Ishikawa (cell line): ENCODE measurements around the gene PTGER4.

Source experiments
- CEBPB ChIP-seq: IDR thresholded peaks from 2 replicates; pipeline ENCODE4 v1.6.1; 2012
- CREB1 ChIP-seq: IDR thresholded peaks from 2 replicates; pipeline ENCODE4 v1.6.1; 2012; ENCODE audit warnings: low read depth
- EGR1 ChIP-seq: IDR thresholded peaks from 2 replicates; pipeline ENCODE4 v1.6.1; 2012
- EP300 ChIP-seq: IDR thresholded peaks from 2 replicates; pipeline ENCODE4 v1.6.1; 2012; ENCODE audit warnings: borderline replicate concordance
- FOXM1 ChIP-seq: IDR thresholded peaks from 2 replicates; pipeline ENCODE4 v1.6.1; 2012; ENCODE audit warnings: low read depth, borderline replicate concordance
- NFIC ChIP-seq: IDR thresholded peaks from 2 replicates; pipeline ENCODE4 v1.6.1; 2012
- RAD21 ChIP-seq: IDR thresholded peaks from 2 replicates; pipeline ENCODE4 v1.6.1; 2012; ENCODE audit warnings: low read depth
- TAF1 ChIP-seq: IDR thresholded peaks from 2 replicates; pipeline ENCODE4 v1.6.1; 2012; ENCODE audit warnings: low read depth, mild to moderate bottlenecking
- TCF12 ChIP-seq: IDR thresholded peaks from 2 replicates; pipeline ENCODE4 v1.6.1; 2012; ENCODE audit warnings: low read depth
- TEAD4 ChIP-seq: IDR thresholded peaks from 2 replicates; pipeline ENCODE4 v1.6.1; 2012
- YY1 ChIP-seq: IDR thresholded peaks from 2 replicates; pipeline ENCODE4 v1.6.1; 2012; ENCODE audit warnings: low read depth
- ZBTB7A ChIP-seq: IDR thresholded peaks from 2 replicates; pipeline ENCODE4 v1.6.1; 2012; ENCODE audit warnings: low read depth
- TF ChIP-seq, protein P1 (sequence below): IDR thresholded peaks from 2 replicates; pipeline ENCODE4 v1.6.1; 2012
- TF ChIP-seq, protein P2 (sequence below): IDR thresholded peaks from 2 replicates; pipeline ENCODE4 v1.6.1; 2012
- TF ChIP-seq, protein P3 (sequence below): IDR thresholded peaks from 2 replicates; pipeline ENCODE4 v1.6.1; 2012; ENCODE audit warnings: low read depth, mild to moderate bottlenecking

PTGER4 gene

DNA sequence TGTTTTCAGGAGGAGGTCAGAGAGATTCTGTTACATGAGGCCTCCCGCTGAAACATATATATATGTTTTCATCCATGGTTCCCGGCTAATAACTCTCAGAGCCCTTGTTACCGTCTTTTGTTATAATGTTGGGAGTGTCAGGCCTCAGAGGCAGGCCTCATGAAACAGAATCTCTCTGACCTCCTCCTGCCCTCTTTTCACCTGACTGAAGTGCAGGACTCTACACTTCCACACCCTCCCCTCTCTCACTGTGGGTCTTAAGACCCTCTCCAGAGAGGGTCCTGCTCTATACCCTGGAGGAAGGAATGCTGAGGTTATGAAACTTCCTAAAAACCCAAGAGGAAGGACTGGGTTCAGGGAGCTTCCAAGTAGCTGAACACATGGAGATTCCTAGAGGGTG is 28.5 kb upstream of the PTGER4 start:
- TF ChIP-seq YY1 = no peak
- TF ChIP-seq NFIC = no peak
- TF ChIP-seq CEBPB = no peak
- no peak for TF ChIP-seq FOXM1
- no peak for TF ChIP-seq TAF1
- TF ChIP-seq CREB1 = no peak
- TF ChIP-seq TCF12 = no peak
- TF ChIP-seq, protein P1, sequence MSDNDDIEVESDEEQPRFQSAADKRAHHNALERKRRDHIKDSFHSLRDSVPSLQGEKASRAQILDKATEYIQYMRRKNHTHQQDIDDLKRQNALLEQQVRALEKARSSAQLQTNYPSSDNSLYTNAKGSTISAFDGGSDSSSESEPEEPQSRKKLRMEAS = no peak
- TF ChIP-seq EGR1 = no peak
- TF ChIP-seq ZBTB7A = no peak
- TF ChIP-seq, protein P2, sequence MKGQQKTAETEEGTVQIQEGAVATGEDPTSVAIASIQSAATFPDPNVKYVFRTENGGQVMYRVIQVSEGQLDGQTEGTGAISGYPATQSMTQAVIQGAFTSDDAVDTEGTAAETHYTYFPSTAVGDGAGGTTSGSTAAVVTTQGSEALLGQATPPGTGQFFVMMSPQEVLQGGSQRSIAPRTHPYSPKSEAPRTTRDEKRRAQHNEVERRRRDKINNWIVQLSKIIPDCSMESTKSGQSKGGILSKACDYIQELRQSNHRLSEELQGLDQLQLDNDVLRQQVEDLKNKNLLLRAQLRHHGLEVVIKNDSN = no peak
- no peak for TF ChIP-seq TEAD4
- TF ChIP-seq EP300 = no peak
- no peak for TF ChIP-seq RAD21
- TF ChIP-seq, protein P3, sequence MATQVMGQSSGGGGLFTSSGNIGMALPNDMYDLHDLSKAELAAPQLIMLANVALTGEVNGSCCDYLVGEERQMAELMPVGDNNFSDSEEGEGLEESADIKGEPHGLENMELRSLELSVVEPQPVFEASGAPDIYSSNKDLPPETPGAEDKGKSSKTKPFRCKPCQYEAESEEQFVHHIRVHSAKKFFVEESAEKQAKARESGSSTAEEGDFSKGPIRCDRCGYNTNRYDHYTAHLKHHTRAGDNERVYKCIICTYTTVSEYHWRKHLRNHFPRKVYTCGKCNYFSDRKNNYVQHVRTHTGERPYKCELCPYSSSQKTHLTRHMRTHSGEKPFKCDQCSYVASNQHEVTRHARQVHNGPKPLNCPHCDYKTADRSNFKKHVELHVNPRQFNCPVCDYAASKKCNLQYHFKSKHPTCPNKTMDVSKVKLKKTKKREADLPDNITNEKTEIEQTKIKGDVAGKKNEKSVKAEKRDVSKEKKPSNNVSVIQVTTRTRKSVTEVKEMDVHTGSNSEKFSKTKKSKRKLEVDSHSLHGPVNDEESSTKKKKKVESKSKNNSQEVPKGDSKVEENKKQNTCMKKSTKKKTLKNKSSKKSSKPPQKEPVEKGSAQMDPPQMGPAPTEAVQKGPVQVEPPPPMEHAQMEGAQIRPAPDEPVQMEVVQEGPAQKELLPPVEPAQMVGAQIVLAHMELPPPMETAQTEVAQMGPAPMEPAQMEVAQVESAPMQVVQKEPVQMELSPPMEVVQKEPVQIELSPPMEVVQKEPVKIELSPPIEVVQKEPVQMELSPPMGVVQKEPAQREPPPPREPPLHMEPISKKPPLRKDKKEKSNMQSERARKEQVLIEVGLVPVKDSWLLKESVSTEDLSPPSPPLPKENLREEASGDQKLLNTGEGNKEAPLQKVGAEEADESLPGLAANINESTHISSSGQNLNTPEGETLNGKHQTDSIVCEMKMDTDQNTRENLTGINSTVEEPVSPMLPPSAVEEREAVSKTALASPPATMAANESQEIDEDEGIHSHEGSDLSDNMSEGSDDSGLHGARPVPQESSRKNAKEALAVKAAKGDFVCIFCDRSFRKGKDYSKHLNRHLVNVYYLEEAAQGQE = no peak

DNA sequence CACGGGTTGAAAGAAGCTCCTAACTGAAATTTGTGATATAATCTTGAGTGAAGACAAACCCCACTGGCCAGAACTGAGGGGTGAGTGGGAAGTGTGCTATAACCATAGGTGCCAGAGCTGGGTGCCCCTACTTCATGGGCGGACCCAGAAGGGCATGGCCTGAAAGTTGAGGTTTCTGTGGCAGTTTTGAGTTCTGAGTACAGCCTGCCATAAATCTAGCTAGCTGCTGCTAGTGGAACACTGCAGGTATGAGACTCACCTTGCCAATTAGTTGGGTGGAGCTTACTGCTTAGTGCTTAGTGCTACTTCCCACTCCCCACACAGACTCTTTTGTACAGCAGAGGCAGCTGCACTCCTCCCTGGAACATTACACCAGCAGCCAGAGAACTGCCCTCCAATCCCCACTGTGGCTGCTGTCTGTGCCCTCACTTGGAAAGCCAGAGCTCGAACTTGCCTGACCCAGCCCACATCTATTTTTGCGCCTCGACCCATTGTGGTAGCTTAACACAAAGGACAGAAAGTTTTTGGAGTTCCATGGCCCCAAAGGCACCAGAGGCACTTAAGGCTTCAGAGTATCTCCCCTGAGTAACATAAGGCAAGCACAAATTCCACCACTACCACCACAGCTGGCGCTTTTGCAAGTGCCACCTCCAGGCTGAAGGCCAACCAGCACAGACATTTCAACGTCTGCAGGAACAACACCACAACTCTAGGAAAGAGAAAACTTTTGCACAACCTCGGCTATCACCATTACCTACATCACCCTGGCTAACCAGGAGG is 27.1 kb upstream of the PTGER4 start:
- TF ChIP-seq RAD21 (no peak), NFIC (no peak), TAF1 (no peak), TEAD4 (no peak), YY1 (no peak), EP300 (no peak), EGR1 (no peak), TCF12 (no peak), FOXM1 (no peak)
- TF ChIP-seq, protein P3 = no peak
- TF ChIP-seq, protein P1 = no peak

DNA sequence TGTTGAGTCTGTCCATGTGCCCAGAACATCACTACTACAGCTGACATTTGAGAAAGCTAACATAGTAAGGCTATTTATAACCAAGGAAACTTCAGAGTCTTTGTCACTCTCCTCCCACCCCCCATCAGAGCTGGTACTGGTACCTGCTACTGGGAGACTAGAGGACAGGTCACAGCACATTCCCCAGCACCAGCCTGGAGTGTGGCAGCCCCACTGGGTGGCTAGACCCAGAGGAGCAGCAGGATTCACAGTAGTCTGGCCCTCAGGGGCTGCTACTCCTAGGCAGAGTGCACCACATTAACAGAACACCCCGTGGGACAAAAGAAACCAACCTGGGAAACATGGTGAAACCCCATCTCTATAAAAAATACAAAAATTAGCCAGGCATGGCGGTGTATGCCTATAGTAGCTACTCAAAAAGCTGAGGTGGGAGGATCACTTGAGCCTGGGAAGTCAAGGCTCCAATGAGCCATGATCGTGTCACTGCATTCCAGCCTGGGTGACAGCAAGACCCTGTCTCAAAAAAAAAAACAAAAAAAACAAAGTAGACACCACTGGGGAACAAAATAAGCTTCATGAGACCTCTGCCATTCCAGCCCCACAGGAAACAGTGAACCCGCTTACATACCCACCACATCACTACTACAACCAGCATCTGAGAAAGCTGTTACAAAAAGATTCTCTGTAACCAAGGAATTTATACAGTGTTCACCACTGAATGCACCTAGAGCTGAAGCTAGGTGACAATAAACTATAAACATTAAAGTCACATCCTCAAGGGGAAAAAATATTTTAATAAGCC is 26.3 kb upstream of the PTGER4 start:
- no peak for TF ChIP-seq TAF1
- TF ChIP-seq, protein P3 = no peak

DNA sequence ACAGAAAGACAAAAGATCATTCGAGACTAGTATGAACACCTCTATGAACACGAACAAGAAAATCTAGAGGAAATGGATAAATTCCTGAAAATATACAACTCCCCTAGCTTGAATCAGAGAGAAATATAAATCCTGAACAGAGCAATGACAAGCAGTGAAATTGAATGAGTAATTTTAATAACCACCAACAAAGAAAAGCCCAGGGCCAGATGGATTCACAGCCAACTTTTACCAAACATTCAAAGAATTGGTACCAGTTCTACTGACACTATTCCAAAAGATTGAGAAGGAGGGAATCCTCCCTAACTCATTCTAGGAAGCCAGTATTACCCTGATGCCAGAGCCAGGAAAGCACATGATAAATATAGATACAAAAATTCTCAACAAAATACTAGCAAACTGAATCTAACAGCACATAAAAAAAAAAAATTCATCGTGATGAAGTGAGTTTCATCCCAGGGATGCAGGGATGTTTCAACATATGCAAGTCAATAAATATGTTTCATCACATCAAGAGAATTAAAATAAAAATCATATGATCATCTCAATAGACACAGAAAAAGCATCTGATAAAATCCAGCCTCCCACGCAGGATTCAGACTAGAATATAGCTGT is 25.2 kb upstream of the PTGER4 start:
- TF ChIP-seq TEAD4 = no peak
- TF ChIP-seq YY1 = no peak
- TF ChIP-seq, protein P3 = no peak
- no peak for TF ChIP-seq CEBPB
- TF ChIP-seq NFIC = no peak
- no peak for TF ChIP-seq FOXM1
- TF ChIP-seq RAD21 = no peak
- TF ChIP-seq, protein P1 = no peak
- TF ChIP-seq CREB1 = no peak
- TF ChIP-seq TAF1 = no peak
- TF ChIP-seq EP300 = no peak
- TF ChIP-seq, protein P2 = no peak
- TF ChIP-seq ZBTB7A = no peak
- TF ChIP-seq EGR1 = no peak
